CD14-positive monocyte (primary cell): ENCODE measurements around the gene PDE9A. TPM values are rescaled to one million over a fixed set of nuclear protein-coding genes. Genes with fewer than 3 reads are reported as not detected.

Source experiments
- DNase-seq, 3 donors: peaks; one replicate each; pipeline ENCODE4 v3.0.0-alpha.2; 2011 to 2022
- H2AFZ ChIP-seq: 2 replicates; pipeline ENCODE4 v1.6.0; 2012; ENCODE audit warnings: mild to moderate bottlenecking, low read depth, low read length, inconsistent platforms; ENCODE audit not compliant: insufficient read depth, poor library complexity, severe bottlenecking
- H3K27ac ChIP-seq, 2 donors: 1 replicate in 1 of 2; 2 replicates in 1 of 2; pipeline ENCODE4 v1.5.1; 2012 to 2013; ENCODE audit warnings: low read length in 2 of 2, control low read depth in 1 of 2, inconsistent platforms in 1 of 2, low read depth in 1 of 2, mild to moderate bottlenecking in 1 of 2
- H3K27me3 ChIP-seq, 2 donors: one replicate each; pipeline versions ENCODE4 v1.6.0 to v1.6.1; 2011 to 2013; ENCODE audit warnings: low read length in 2 of 2; ENCODE audit not compliant: control insufficient read depth in 2 of 2, insufficient read depth in 2 of 2
- H3K36me3 ChIP-seq, 2 donors: replicated peaks in 1 of 2; 1 replicate in 1 of 2; 2 replicates in 1 of 2; pipeline versions ENCODE4 v1.5.1 to v1.6.1; 2012 to 2013; ENCODE audit warnings: low read length in 2 of 2, control low read depth in 1 of 2, inconsistent platforms in 1 of 2, mild to moderate bottlenecking in 1 of 2; ENCODE audit not compliant: insufficient read depth in 2 of 2, control insufficient read depth in 1 of 2
- H3K4me1 ChIP-seq, 2 donors: 1 replicate in 1 of 2; 2 replicates in 1 of 2; pipeline versions ENCODE4 v1.5.1 to v1.6.1; 2012 to 2013; ENCODE audit warnings: low read length in 2 of 2, control low read depth in 1 of 2, inconsistent platforms in 1 of 2, mild to moderate bottlenecking in 1 of 2, moderate library complexity in 1 of 2; ENCODE audit not compliant: insufficient read depth in 2 of 2, control insufficient read depth in 1 of 2
- H3K4me2 ChIP-seq: replicated peaks from 2 replicates; pipeline ENCODE3; 2012; ENCODE audit warnings: low read length, moderate library complexity, mild to moderate bottlenecking; ENCODE audit not compliant: poor library complexity, severe bottlenecking; ENCODE audit errors: extremely low read depth
- H3K4me3 ChIP-seq, 3 experiments: fragments of 200-600 bp in 1 of 3; sonication (generic) in 1 of 3; replicated peaks in 1 of 3; 1 replicate in 2 of 3; 2 replicates in 1 of 3; pipeline ENCODE4 v1.5.1; 2011 to 2013; ENCODE audit warnings: low read length in 3 of 3, mild to moderate bottlenecking in 3 of 3, control low read depth in 2 of 3, low read depth in 2 of 3, inconsistent platforms in 1 of 3, moderate library complexity in 1 of 3
- H3K79me2 ChIP-seq: 2 replicates; pipeline ENCODE4 v1.6.0; 2012; ENCODE audit warnings: mild to moderate bottlenecking, control low read depth, inconsistent platforms, low read length, moderate library complexity; ENCODE audit not compliant: insufficient read depth
- H3K9ac ChIP-seq: 2 replicates; pipeline ENCODE4 v1.6.0; 2017; ENCODE audit warnings: low read length, mild to moderate bottlenecking; ENCODE audit not compliant: insufficient read depth, poor library complexity, severe bottlenecking
- H3K9me3 ChIP-seq, 2 donors: replicated peaks in 1 of 2; 1 replicate in 1 of 2; 2 replicates in 1 of 2; pipeline versions ENCODE4 v1.5.1 to v1.6.1; 2012 to 2013; ENCODE audit warnings: low read length in 2 of 2, control low read depth in 1 of 2; ENCODE audit not compliant: control insufficient read depth in 1 of 2, insufficient read depth in 1 of 2
- H4K20me1 ChIP-seq: 2 replicates; pipeline ENCODE4 v1.6.0; 2012; ENCODE audit warnings: mild to moderate bottlenecking, low read length, control low read depth, moderate library complexity; ENCODE audit not compliant: insufficient read depth
- H3K27ac Mint-ChIP-seq, 7 donors: one replicate each; pipeline ENCODE4 v1.8.0; 2020; ENCODE audit warnings: mild to moderate bottlenecking in 7 of 7, mixed read lengths in 7 of 7, moderate library complexity in 6 of 7, inconsistent platforms in 2 of 7
- H3K27me3 Mint-ChIP-seq, 3 donors: one replicate each; pipeline ENCODE4 v1.8.0; 2021 to 2022; ENCODE audit warnings: low read depth in 3 of 3, mild to moderate bottlenecking in 3 of 3, mixed read lengths in 3 of 3, moderate library complexity in 3 of 3, inconsistent platforms in 1 of 3
- H3K36me3 Mint-ChIP-seq, 2 donors: one replicate each; pipeline ENCODE4 v1.8.0; 2020; ENCODE audit warnings: mixed read lengths in 2 of 2, inconsistent platforms in 1 of 2, mild to moderate bottlenecking in 1 of 2
- H3K4me1 Mint-ChIP-seq: one replicate; pipeline ENCODE4 v1.8.0; 2020; ENCODE audit warnings: mild to moderate bottlenecking, mixed read lengths
- H3K4me3 Mint-ChIP-seq, 2 donors: one replicate each; pipeline ENCODE4 v1.8.0; 2020; ENCODE audit warnings: mild to moderate bottlenecking in 2 of 2, mixed read lengths in 2 of 2, moderate library complexity in 1 of 2
- H3K9me3 Mint-ChIP-seq, 7 donors: one replicate each; pipeline ENCODE4 v1.8.0; 2020 to 2022; ENCODE audit warnings: mixed read lengths in 7 of 7, mild to moderate bottlenecking in 6 of 7, moderate library complexity in 6 of 7, inconsistent platforms in 2 of 7
- WGBS: methylation state at CpG from one replicate; pipeline ENCODE4 v1.1.5; 2013; ENCODE audit warnings: missing lambda C conversion rate; ENCODE audit not compliant: insufficient coverage; 5-methylcytosine and 5-hydroxymethylcytosine counted together
- intact Hi-C, 2 donors: fragments of 100-400 bp; cut with micrococcal nuclease; formaldehyde crosslinking; loops; one replicate each; pipeline versions ENCODE4 v1.15.0 to v1.15.1; 2023
- polyA plus RNA-seq, 3 donors: library from polyadenylated mRNA; depleted of rRNA in 1 of 3; unstranded in 2 of 3; stranded (reverse) in 1 of 3; fragments of 300-500 nt in 2 of 3; fragments of >200 nt in 1 of 3; fragmentation: Illumina TruSeq in 2 of 3; gene quantifications; 1 replicate in 2 of 3; 2 replicates in 1 of 3; pipeline ENCODE4 v1.2.3, GENCODE V29; 2012 to 2021
- TF ChIP-seq, protein P1 (sequence below): fragments of 200-600 bp; IDR thresholded peaks from one replicate; pipeline ENCODE4 v1.8.0; 2022; ENCODE audit warnings: antibody characterized with exemption, mild to moderate bottlenecking

The PDE9A gene
- polyA plus RNA-seq, 3 donors, result 0.05 to 0.52 TPM; not detected in 1

DNA sequence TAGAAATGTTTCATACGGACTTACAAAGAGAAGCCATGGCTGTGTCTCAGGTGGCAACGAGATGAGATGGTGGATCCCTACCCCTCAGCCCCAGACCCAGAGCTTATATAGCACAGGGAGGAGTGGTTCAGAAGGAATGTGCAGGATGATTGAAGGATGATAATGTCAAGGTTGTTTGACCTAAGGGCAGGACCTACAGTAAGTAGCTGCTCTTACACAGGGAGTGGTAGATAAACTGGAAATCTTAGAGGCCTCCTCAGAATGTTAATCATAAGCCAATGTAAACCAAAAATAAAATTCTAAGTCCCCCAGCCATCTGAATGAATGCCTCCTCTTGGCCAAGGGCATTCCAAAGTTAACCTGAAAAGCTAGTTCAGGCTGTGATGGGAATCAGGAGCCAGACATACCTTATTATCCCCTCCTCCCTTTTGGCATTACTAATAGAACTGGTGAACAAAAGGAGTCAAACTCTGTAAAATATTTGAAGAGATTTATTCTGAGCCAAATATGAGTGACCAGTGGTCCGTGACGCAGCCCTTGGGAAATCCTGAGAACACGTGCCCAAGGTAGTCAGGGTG, 45.8 kb upstream of the PDE9A start:
- H4K20me1 ChIP-seq, result no peaks in the 10 kb centered on the region
- no peaks in the 10 kb centered on the region for H3K4me1 ChIP-seq
- DNase-seq, result no peak
- peaks cover 27 to 60% (median 44%) of the 10 kb centered on the region in 7 donors for H3K9me3 Mint-ChIP-seq
- no peak overlapping the region for H3K4me2 ChIP-seq
- TF ChIP-seq, protein P1, sequence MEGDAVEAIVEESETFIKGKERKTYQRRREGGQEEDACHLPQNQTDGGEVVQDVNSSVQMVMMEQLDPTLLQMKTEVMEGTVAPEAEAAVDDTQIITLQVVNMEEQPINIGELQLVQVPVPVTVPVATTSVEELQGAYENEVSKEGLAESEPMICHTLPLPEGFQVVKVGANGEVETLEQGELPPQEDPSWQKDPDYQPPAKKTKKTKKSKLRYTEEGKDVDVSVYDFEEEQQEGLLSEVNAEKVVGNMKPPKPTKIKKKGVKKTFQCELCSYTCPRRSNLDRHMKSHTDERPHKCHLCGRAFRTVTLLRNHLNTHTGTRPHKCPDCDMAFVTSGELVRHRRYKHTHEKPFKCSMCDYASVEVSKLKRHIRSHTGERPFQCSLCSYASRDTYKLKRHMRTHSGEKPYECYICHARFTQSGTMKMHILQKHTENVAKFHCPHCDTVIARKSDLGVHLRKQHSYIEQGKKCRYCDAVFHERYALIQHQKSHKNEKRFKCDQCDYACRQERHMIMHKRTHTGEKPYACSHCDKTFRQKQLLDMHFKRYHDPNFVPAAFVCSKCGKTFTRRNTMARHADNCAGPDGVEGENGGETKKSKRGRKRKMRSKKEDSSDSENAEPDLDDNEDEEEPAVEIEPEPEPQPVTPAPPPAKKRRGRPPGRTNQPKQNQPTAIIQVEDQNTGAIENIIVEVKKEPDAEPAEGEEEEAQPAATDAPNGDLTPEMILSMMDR, result no peak
- no peak overlapping the region for H2AFZ ChIP-seq
- no peak overlapping the region for H3K4me3 ChIP-seq
- H3K36me3 Mint-ChIP-seq, result no peaks in the 10 kb centered on the region
- peaks cover 0 to 8% (median 3%) of the 10 kb centered on the region in 3 donors for H3K27me3 Mint-ChIP-seq
- no peaks in the 10 kb centered on the region for H3K36me3 ChIP-seq
- H3K27me3 ChIP-seq, result no peaks in the 10 kb centered on the region
- no CpG with 5 or more reads among the region's 5 CpGs for WGBS
- H3K9ac ChIP-seq, result no peak overlapping the region
- no peak overlapping the region for H3K27ac Mint-ChIP-seq
- peaks cover 33 to 41% of the 10 kb centered on the region in 2 donors for H3K9me3 ChIP-seq
- H3K79me2 ChIP-seq, result no peaks in the 10 kb centered on the region
- H3K4me1 Mint-ChIP-seq, result no peaks in the 10 kb centered on the region
- H3K4me3 Mint-ChIP-seq, result no peak overlapping the region
- intact Hi-C loops, result no loop called here
- no peak overlapping the region for H3K27ac ChIP-seq

DNA sequence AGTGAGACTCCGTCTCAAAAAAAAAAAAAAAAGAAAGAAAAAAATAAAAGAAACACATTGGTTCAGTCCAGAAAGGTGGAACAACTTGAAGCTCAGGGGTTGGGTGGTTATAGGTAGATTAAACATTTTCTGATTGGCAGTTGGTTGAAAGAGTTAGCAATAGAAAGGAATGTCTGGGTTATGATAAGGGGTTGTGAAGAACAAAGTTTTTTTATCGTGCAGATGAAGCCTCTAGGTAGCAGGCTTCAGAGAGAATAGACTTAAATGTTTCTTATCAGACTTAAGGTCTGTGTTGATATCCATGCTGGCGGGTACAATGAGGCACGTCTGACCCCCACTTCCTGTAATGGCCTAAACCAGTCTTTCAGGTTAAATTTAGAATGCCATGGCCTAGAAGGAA, 45.0 kb upstream of the PDE9A start:
- no peaks in the 10 kb centered on the region for H4K20me1 ChIP-seq
- Mint-ChIP-seq H3K36me3 (no peaks in the 10 kb centered on the region), H3K4me3 (no peak overlapping the region), H3K9me3 (peaks cover 27 to 57% (median 42%) of the 10 kb centered on the region in 7 donors), H3K27me3 (peaks cover 0 to 10% (median 3%) of the 10 kb centered on the region in 3 donors), H3K4me1 (no peaks in the 10 kb centered on the region), H3K27ac (no peak overlapping the region)
- no peak overlapping the region for H2AFZ ChIP-seq
- 100% methylated on average over 1 of the region's 4 CpGs for WGBS
- no peak overlapping the region for H3K4me2 ChIP-seq
- H3K9ac ChIP-seq, result no peak overlapping the region
- DNase-seq, result no peak
- H3K9me3 ChIP-seq, result peaks cover 33 to 45% of the 10 kb centered on the region in 2 donors
- no peaks in the 10 kb centered on the region for H3K27me3 ChIP-seq
- intact Hi-C loops, result no loop called here
- no peaks in the 10 kb centered on the region for H3K36me3 ChIP-seq
- no peaks in the 10 kb centered on the region for H3K4me1 ChIP-seq
- H3K4me3 ChIP-seq, result no peak overlapping the region
- no peaks in the 10 kb centered on the region for H3K79me2 ChIP-seq
- H3K27ac ChIP-seq, result no peak overlapping the region
- TF ChIP-seq, protein P1, result no peak
